Keratinocyte (primary cell): Measurements from ENCODE around the gene AJAP1. TPM values are rescaled to one million over a fixed set of nuclear protein-coding genes. Genes with fewer than 3 reads are reported as not detected.

Experiments used
- DNase-seq: peaks from one replicate; pipeline ENCODE4 v3.0.0-alpha.2; 2011; ENCODE audit warnings: low read depth, missing footprints, low spot score
- FAIRE-seq: peaks from 2 replicates; lab custom pipeline; 2011; peaks lifted over from hg19 to GRCh38; lab: Jason Lieb, UNC
- H2AFZ ChIP-seq: 2 replicates; pipeline ENCODE4 v1.6.0; 2012; ENCODE audit warnings: low read length, control low read depth, inconsistent platforms; ENCODE audit not compliant: control insufficient read depth
- H3K27ac ChIP-seq: 2 replicates; pipeline ENCODE4 v1.5.1; 2011; ENCODE audit warnings: low read length; ENCODE audit not compliant: control insufficient read depth, insufficient read depth
- H3K27me3 ChIP-seq: 3 replicates; pipeline ENCODE4 v1.6.0; 2011; ENCODE audit warnings: low read length; ENCODE audit not compliant: control insufficient read depth, insufficient read depth; ENCODE audit errors: extremely low read depth
- H3K36me3 ChIP-seq, 2 experiments: 2 replicates in 1 of 2; 3 replicates in 1 of 2; pipeline ENCODE4 v1.5.1; 2011; ENCODE audit warnings: low read length in 2 of 2, mild to moderate bottlenecking in 1 of 2; ENCODE audit not compliant: control insufficient read depth in 2 of 2, insufficient read depth in 2 of 2; ENCODE audit errors: extremely low read depth in 1 of 2
- H3K4me1 ChIP-seq: 3 replicates; pipeline ENCODE4 v1.5.1; 2011; ENCODE audit warnings: low read length; ENCODE audit not compliant: control insufficient read depth, insufficient read depth; ENCODE audit errors: extremely low read depth
- H3K4me2 ChIP-seq: 3 replicates; pipeline ENCODE4 v1.6.0; 2011; ENCODE audit warnings: low read depth, low read length; ENCODE audit not compliant: control insufficient read depth, insufficient read depth; ENCODE audit errors: extremely low read depth
- H3K4me3 ChIP-seq, 3 experiments: fragments of 200-600 bp in 1 of 3; sonication (generic) in 1 of 3; 2 replicates in 2 of 3; 3 replicates in 1 of 3; pipeline ENCODE4 v1.5.1; 2011 to 2016; ENCODE audit warnings: low read length in 3 of 3, mild to moderate bottlenecking in 3 of 3, control low read depth in 2 of 3, inconsistent platforms in 1 of 3, low read depth in 1 of 3, mixed read lengths in 1 of 3, mixed run types in 1 of 3, moderate library complexity in 1 of 3; ENCODE audit not compliant: control insufficient read depth in 2 of 3, insufficient read depth in 2 of 3; ENCODE audit errors: extremely low read depth in 1 of 3
- H3K79me2 ChIP-seq: 2 replicates; pipeline ENCODE4 v1.6.0; 2012; ENCODE audit warnings: low read length; ENCODE audit not compliant: control insufficient read depth, insufficient read depth
- H3K9ac ChIP-seq: 3 replicates; pipeline ENCODE4 v1.6.0; 2011; ENCODE audit warnings: low read length; ENCODE audit not compliant: control insufficient read depth, insufficient read depth; ENCODE audit errors: extremely low read depth
- H3K9me1 ChIP-seq: 3 replicates; pipeline ENCODE4 v1.6.0; 2011; ENCODE audit warnings: low read length; ENCODE audit not compliant: control insufficient read depth, insufficient read depth; ENCODE audit errors: extremely low read depth
- H3K9me3 ChIP-seq: 2 replicates; pipeline ENCODE4 v1.5.1; 2012; ENCODE audit warnings: low read depth, low read length; ENCODE audit not compliant: control insufficient read depth
- H4K20me1 ChIP-seq: 3 replicates; pipeline ENCODE4 v1.6.0; 2011; ENCODE audit warnings: low read length; ENCODE audit not compliant: control insufficient read depth, insufficient read depth; ENCODE audit errors: extremely low read depth
- EZH2 ChIP-seq: IDR thresholded peaks from one replicate; pipeline ENCODE4 v1.6.1; 2012; ENCODE audit warnings: inconsistent platforms, mild to moderate bottlenecking, low read length, moderate library complexity
- dilution Hi-C: fragments of 300-500 bp; cut with MboI; formaldehyde crosslinking; loops from one replicate; pipeline ENCODE4 v1.7.0; 2020; ENCODE audit warnings: low sequenced_read_pairs; ENCODE audit not compliant: extremely low pct_ligation_motif_present
- polyA plus RNA-seq, 5 experiments: library from polyadenylated mRNA; depleted of rRNA in 3 of 5; stranded (reverse) in 3 of 5; stranded (forward) in 1 of 5; unstranded in 1 of 5; fragments of >200 nt; gene quantifications; 1 replicate in 1 of 5; 2 replicates in 3 of 5; 3 replicates in 1 of 5; pipeline versions ENCODE4 v1.2.1 to v1.2.3, GENCODE V29; 2011 to 2012; ENCODE audit warnings: missing spikeins in 2 of 5, low read depth in 1 of 5, low replicate concordance in 1 of 5
- TF ChIP-seq, protein P1 (sequence below), 3 experiments: IDR thresholded peaks in 1 of 3; conservative IDR thresholded peaks in 1 of 3; optimal IDR thresholded peaks in 1 of 3; 2 replicates in 2 of 3; 3 replicates in 1 of 3; pipeline versions ENCODE3 to v1.5.1; 2011; ENCODE audit warnings: low read length in 3 of 3, mild to moderate bottlenecking in 3 of 3, moderate library complexity in 2 of 3, control low read depth in 1 of 3, inconsistent platforms in 1 of 3; ENCODE audit not compliant: insufficient read depth in 2 of 3; ENCODE audit errors: extremely low read depth in 1 of 3

AJAP1 gene
- polyA plus RNA-seq, 1 donor (not counting 4 experiments of a cell fraction or from before 2014, with no cell fraction given) = 2.2 TPM

GRCh38 chr1:4668743-4669700 lies 14.6 kb downstream of the AJAP1 start:
- peaks cover 13% of the 10 kb centered on the region for H3K4me1 ChIP-seq
- dilution Hi-C loops = no loop called here
- H2AFZ ChIP-seq = peak overlapping the region; percentile 46
- H3K4me3 ChIP-seq = peak overlapping the region in 1 of 3 experiments; percentile 49
- peak overlapping the region; percentile 39 for H3K4me2 ChIP-seq
- peak overlapping the region; percentile 52 for H3K9ac ChIP-seq
- peaks cover 2% of the 10 kb centered on the region for H3K9me3 ChIP-seq
- TF ChIP-seq EZH2 = no peak
- TF ChIP-seq, protein P1, sequence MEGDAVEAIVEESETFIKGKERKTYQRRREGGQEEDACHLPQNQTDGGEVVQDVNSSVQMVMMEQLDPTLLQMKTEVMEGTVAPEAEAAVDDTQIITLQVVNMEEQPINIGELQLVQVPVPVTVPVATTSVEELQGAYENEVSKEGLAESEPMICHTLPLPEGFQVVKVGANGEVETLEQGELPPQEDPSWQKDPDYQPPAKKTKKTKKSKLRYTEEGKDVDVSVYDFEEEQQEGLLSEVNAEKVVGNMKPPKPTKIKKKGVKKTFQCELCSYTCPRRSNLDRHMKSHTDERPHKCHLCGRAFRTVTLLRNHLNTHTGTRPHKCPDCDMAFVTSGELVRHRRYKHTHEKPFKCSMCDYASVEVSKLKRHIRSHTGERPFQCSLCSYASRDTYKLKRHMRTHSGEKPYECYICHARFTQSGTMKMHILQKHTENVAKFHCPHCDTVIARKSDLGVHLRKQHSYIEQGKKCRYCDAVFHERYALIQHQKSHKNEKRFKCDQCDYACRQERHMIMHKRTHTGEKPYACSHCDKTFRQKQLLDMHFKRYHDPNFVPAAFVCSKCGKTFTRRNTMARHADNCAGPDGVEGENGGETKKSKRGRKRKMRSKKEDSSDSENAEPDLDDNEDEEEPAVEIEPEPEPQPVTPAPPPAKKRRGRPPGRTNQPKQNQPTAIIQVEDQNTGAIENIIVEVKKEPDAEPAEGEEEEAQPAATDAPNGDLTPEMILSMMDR (optimal IDR thresholded peaks at IDR 0.05 in 1 of 3, IDR thresholded peaks at IDR 0.05 in 1 of 3, conservative IDR thresholded peaks at IDR 0.05 in 1 of 3; ENCODE audit: extremely low read depth in 1 of 3, insufficient read depth in 2 of 3, low read length in 3 of 3) = no peak
- no peaks in the 10 kb centered on the region for H3K27me3 ChIP-seq
- H3K9me1 ChIP-seq = no peaks in the 10 kb centered on the region
- peak overlapping the region; percentile 74 for H3K27ac ChIP-seq
- peaks cover 2 to 4% of the 10 kb centered on the region in 2 experiments for H3K36me3 ChIP-seq
- peak; percentile 67 for FAIRE-seq
- peaks cover 10% of the 10 kb centered on the region for H3K79me2 ChIP-seq
- DNase-seq = peak; percentile 61
- no peaks in the 10 kb centered on the region for H4K20me1 ChIP-seq

- Histone ChIP-seq H3K9ac (no peak overlapping the region), H3K36me3 (peaks cover 2 to 4% of the 10 kb centered on the region in 2 experiments), H3K27ac (no peak overlapping the region), H3K9me1 (no peaks in the 10 kb centered on the region), H4K20me1 (no peaks in the 10 kb centered on the region), H3K4me2 (no peak overlapping the region), H3K4me3 (no peak overlapping the region), H3K27me3 (no peaks in the 10 kb centered on the region), H3K4me1 (peaks cover 13% of the 10 kb centered on the region), H3K79me2 (peaks cover 7% of the 10 kb centered on the region), H2AFZ (no peak overlapping the region), H3K9me3 (peaks cover 2% of the 10 kb centered on the region)
- dilution Hi-C loops = no loop called here
- TF ChIP-seq, protein P1 (optimal IDR thresholded peaks at IDR 0.05 in 1 of 3, IDR thresholded peaks at IDR 0.05 in 1 of 3, conservative IDR thresholded peaks at IDR 0.05 in 1 of 3; ENCODE audit: extremely low read depth in 1 of 3, insufficient read depth in 2 of 3, low read length in 3 of 3) = no peak
- TF ChIP-seq EZH2 = no peak
- FAIRE-seq = no peak
- DNase-seq = no peak
Measured at GRCh38 chr1:4670265-4670664, 15.9 kb downstream of the AJAP1 start.
